Cardiac ventricle fibroblast (primary cell): ENCODE measurements around the gene KLB. TPM values are rescaled to one million over a fixed set of nuclear protein-coding genes. Genes with fewer than 3 reads are reported as not detected.

Experiments used
- total RNA-seq: library from RNA; depleted of rRNA; stranded (reverse); fragments of >200 nt; gene quantifications from 2 replicates; pipeline ENCODE4 v1.2.3, GENCODE V29; 2015

KLB gene
- total RNA-seq: 0.05 TPM in 1 of 2 replicates, not detected in the other

GRCh38 chr4:39406763-39407583 lies at the start of gene KLB:
KLB (plus strand) TSS chr4:39406930; CDS start chr4:39406950, 20 bp downstream.

GRCh38 chr4:39365830-39366771 lies 40.6 kb upstream of the KLB start, which contains the start of gene RFC1:
RFC1 (minus strand) TSS chr4:39366362; CDS start chr4:39366241, 121 bp downstream.

GRCh38 chr4:39458505-39459300 lies 52.0 kb downstream of the KLB start, which contains the start of the genes LIAS and RPL9:
LIAS (plus strand) TSS chr4:39459056; CDS start chr4:39459118, 62 bp downstream.
RPL9 (minus strand) TSS chr4:39458922; CDS start chr4:39458439, 483 bp downstream.

Other genes with a start within 250 kb of the KLB start
- 24.1 and 32.4 TPM in 2 replicates for gene WDR19, start 224.4 kb upstream of the KLB start, total RNA-seq
- gene RFC1, start 40.6 kb upstream of the KLB start, total RNA-seq: 21.5 and 24.7 TPM in 2 replicates
- 3,269 and 4,373 TPM in 2 replicates for gene RPL9, start 52.0 kb downstream of the KLB start, total RNA-seq
- gene LIAS, start 52.1 kb downstream of the KLB start, total RNA-seq: 9.2 and 11.8 TPM in 2 replicates
- 192 and 242 TPM in 2 replicates for gene UGDH, start 120.5 kb downstream of the KLB start, total RNA-seq
- gene SMIM14, start 231.9 kb downstream of the KLB start, total RNA-seq: 36.3 and 38.3 TPM in 2 replicates